Measurements from ENCODE around the gene RAMP2. TPM values are rescaled to one million over a fixed set of nuclear protein-coding genes. Genes with fewer than 3 reads are reported as not detected.

Gene RAMP2
- total and polyA plus RNA-seq, 2 experiments from 2014 or later, result 8.8 to 29.5 TPM

GRCh38 chr17:42723636-42724035 lies 37.4 kb upstream of the RAMP2 start:
- no peaks in the 10 kb centered on the region for H3K4me1 Mint-ChIP-seq
- no peaks in the 10 kb centered on the region for H3K27me3 ChIP-seq (ENCODE audit: insufficient read depth)

More at GRCh38 chr17:42723636-42724035, 37.4 kb upstream of the RAMP2 start:
- no peaks in the 10 kb centered on the region for H3F3A ChIP-seq (replicated peaks; ENCODE audit: low read depth)
- H3K36me3 ChIP-seq (ENCODE audit: insufficient read depth), result peaks cover 6% of the 10 kb centered on the region
- no peaks in the 10 kb centered on the region for H3K79me2 ChIP-seq (replicated peaks; ENCODE audit: insufficient read depth)
- no peaks in the 10 kb centered on the region for H3K4me1 ChIP-seq (ENCODE audit: insufficient read depth)
- ATAC-seq (no peak), DNase-seq (ENCODE audit: low spot score) (no peak)
- H3K27ac ChIP-seq (ENCODE audit: low read depth), result no peak overlapping the region
- no peak overlapping the region for H3K4me2 ChIP-seq
- Mint-ChIP-seq H3K9me3 (no peaks in the 10 kb centered on the region), H3K27ac (no peak overlapping the region), H3K4me3 (no peak overlapping the region), H3K27me3 (ENCODE audit: insufficient read depth, low read depth, poor library complexity) (no peaks in the 10 kb centered on the region), H3K36me3 (ENCODE audit: low read depth) (peaks cover 32% of the 10 kb centered on the region)
- 0 out of 2 replicates have a peak, but pooled peaks cover 6% of the 10 kb centered on the region for H4K20me1 ChIP-seq (replicated peaks; ENCODE audit: insufficient read depth)
- H2AFZ ChIP-seq, result no peak overlapping the region
- TF ChIP-seq CTCF (conservative IDR thresholded peaks at IDR 0.05; ENCODE audit: low read depth in 2 of 2) (no peak), EZH2 (IDR thresholded peaks at IDR 0.05; ENCODE audit: low read depth, unreplicated experiment) (no peak), EZH2phosphoT487 (IDR thresholded peaks at IDR 0.05; ENCODE audit: unreplicated experiment) (no peak), ZNF331 (CRISPR knock-in tag; IDR thresholded peaks at IDR 0.05; ENCODE audit: low read depth) (no peak), NANOG (IDR thresholded peaks at IDR 0.05; ENCODE audit: borderline replicate concordance) (no peak), ETS1 (IDR thresholded peaks at IDR 0.05) (no peak), STAT1 (IDR thresholded peaks at IDR 0.05; ENCODE audit: unreplicated experiment) (no peak), CREB1 (CRISPR knock-in tag; IDR thresholded peaks at IDR 0.05; ENCODE audit: low read depth) (no peak), JUNB (IDR thresholded peaks at IDR 0.05; ENCODE audit: unreplicated experiment) (no peak), POLR2AphosphoS5 (IDR thresholded peaks at IDR 0.05; ENCODE audit: low read depth) (no peak), ZNF114 (CRISPR knock-in tag; IDR thresholded peaks at IDR 0.05) (no peak)
- TF ChIP-seq, protein P1, sequence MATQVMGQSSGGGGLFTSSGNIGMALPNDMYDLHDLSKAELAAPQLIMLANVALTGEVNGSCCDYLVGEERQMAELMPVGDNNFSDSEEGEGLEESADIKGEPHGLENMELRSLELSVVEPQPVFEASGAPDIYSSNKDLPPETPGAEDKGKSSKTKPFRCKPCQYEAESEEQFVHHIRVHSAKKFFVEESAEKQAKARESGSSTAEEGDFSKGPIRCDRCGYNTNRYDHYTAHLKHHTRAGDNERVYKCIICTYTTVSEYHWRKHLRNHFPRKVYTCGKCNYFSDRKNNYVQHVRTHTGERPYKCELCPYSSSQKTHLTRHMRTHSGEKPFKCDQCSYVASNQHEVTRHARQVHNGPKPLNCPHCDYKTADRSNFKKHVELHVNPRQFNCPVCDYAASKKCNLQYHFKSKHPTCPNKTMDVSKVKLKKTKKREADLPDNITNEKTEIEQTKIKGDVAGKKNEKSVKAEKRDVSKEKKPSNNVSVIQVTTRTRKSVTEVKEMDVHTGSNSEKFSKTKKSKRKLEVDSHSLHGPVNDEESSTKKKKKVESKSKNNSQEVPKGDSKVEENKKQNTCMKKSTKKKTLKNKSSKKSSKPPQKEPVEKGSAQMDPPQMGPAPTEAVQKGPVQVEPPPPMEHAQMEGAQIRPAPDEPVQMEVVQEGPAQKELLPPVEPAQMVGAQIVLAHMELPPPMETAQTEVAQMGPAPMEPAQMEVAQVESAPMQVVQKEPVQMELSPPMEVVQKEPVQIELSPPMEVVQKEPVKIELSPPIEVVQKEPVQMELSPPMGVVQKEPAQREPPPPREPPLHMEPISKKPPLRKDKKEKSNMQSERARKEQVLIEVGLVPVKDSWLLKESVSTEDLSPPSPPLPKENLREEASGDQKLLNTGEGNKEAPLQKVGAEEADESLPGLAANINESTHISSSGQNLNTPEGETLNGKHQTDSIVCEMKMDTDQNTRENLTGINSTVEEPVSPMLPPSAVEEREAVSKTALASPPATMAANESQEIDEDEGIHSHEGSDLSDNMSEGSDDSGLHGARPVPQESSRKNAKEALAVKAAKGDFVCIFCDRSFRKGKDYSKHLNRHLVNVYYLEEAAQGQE (IDR thresholded peaks at IDR 0.05; ENCODE audit: unreplicated experiment), result no peak
- TF ChIP-seq, protein P2, sequence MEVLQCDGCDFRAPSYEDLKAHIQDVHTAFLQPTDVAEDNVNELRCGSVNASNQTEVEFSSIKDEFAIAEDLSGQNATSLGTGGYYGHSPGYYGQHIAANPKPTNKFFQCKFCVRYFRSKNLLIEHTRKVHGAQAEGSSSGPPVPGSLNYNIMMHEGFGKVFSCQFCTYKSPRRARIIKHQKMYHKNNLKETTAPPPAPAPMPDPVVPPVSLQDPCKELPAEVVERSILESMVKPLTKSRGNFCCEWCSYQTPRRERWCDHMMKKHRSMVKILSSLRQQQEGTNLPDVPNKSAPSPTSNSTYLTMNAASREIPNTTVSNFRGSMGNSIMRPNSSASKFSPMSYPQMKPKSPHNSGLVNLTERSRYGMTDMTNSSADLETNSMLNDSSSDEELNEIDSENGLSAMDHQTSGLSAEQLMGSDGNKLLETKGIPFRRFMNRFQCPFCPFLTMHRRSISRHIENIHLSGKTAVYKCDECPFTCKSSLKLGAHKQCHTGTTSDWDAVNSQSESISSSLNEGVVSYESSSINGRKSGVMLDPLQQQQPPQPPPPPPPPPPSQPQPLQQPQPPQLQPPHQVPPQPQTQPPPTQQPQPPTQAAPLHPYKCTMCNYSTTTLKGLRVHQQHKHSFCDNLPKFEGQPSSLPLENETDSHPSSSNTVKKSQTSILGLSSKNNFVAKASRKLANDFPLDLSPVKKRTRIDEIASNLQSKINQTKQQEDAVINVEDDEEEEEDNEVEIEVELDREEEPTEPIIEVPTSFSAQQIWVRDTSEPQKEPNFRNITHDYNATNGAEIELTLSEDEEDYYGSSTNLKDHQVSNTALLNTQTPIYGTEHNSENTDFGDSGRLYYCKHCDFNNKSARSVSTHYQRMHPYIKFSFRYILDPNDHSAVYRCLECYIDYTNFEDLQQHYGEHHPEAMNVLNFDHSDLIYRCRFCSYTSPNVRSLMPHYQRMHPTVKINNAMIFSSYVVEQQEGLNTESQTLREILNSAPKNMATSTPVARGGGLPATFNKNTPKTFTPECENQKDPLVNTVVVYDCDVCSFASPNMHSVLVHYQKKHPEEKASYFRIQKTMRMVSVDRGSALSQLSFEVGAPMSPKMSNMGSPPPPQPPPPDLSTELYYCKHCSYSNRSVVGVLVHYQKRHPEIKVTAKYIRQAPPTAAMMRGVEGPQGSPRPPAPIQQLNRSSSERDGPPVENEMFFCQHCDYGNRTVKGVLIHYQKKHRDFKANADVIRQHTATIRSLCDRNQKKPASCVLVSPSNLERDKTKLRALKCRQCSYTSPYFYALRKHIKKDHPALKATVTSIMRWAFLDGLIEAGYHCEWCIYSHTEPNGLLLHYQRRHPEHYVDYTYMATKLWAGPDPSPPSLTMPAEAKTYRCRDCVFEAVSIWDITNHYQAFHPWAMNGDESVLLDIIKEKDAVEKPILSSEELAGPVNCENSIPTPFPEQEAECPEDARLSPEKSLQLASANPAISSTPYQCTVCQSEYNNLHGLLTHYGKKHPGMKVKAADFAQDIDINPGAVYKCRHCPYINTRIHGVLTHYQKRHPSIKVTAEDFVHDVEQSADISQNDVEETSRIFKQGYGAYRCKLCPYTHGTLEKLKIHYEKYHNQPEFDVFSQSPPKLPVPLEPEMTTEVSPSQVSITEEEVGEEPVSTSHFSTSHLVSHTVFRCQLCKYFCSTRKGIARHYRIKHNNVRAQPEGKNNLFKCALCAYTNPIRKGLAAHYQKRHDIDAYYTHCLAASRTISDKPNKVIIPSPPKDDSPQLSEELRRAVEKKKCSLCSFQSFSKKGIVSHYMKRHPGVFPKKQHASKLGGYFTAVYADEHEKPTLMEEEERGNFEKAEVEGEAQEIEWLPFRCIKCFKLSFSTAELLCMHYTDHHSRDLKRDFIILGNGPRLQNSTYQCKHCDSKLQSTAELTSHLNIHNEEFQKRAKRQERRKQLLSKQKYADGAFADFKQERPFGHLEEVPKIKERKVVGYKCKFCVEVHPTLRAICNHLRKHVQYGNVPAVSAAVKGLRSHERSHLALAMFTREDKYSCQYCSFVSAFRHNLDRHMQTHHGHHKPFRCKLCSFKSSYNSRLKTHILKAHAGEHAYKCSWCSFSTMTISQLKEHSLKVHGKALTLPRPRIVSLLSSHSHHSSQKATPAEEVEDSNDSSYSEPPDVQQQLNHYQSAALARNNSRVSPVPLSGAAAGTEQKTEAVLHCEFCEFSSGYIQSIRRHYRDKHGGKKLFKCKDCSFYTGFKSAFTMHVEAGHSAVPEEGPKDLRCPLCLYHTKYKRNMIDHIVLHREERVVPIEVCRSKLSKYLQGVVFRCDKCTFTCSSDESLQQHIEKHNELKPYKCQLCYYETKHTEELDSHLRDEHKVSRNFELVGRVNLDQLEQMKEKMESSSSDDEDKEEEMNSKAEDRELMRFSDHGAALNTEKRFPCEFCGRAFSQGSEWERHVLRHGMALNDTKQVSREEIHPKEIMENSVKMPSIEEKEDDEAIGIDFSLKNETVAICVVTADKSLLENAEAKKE (CRISPR knock-in tag; IDR thresholded peaks at IDR 0.05), result no peak
- H3K4me3 ChIP-seq, result no peak overlapping the region
- no peaks in the 10 kb centered on the region for H3K9me2 ChIP-seq (ENCODE audit: insufficient read depth)
